Erythroblast (primary cell): Measurements from ENCODE around the gene NMT1.

Experiments used
- GATA1 ChIP-seq: IDR thresholded peaks from 2 replicates; pipeline ENCODE4 v1.6.1; 2011; ENCODE audit warnings: low read depth, mild to moderate bottlenecking, control low read depth, low read length, moderate library complexity
- POLR2A ChIP-seq: IDR thresholded peaks from 2 replicates; pipeline ENCODE4 v1.6.1; 2011; ENCODE audit warnings: mild to moderate bottlenecking, low read length

GRCh38 chr17:45116434-45117016, 55.4 kb downstream of the NMT1 start:
- TF ChIP-seq POLR2A (no peak), GATA1 (no peak)
